HFFc6 (cell line): Measurements from ENCODE around the gene HTR2A. TPM values are rescaled to one million over a fixed set of nuclear protein-coding genes. Genes with fewer than 3 reads are reported as not detected.

Source experiments
- DNase-seq: peaks from one replicate; pipeline ENCODE4 v3.0.0-alpha.2; 2018
- H3K27ac Mint-ChIP-seq: 2 replicates; pipeline ENCODE4 v1.8.0; 2020; ENCODE audit warnings: mild to moderate bottlenecking, mixed read lengths
- H3K27me3 Mint-ChIP-seq: 2 replicates; pipeline ENCODE4 v1.8.0; 2021; ENCODE audit warnings: mild to moderate bottlenecking, moderate library complexity, mixed read lengths; ENCODE audit not compliant: insufficient read depth
- H3K36me3 Mint-ChIP-seq: 2 replicates; pipeline ENCODE4 v1.8.0; 2021; ENCODE audit warnings: low read depth, mixed read lengths
- H3K4me1 Mint-ChIP-seq: 2 replicates; pipeline ENCODE4 v1.8.0; 2020; ENCODE audit warnings: low read depth, mixed read lengths
- H3K4me3 Mint-ChIP-seq: 2 replicates; pipeline ENCODE4 v1.8.0; 2020; ENCODE audit warnings: mild to moderate bottlenecking, moderate library complexity, mixed read lengths
- H3K9me3 Mint-ChIP-seq: 2 replicates; pipeline ENCODE4 v1.8.0; 2020; ENCODE audit warnings: mild to moderate bottlenecking, mixed read lengths
- total RNA-seq, 6 experiments: library from RNA; stranded (reverse); fragmentation: NEBNext Ultra II Directional; extraction: Animal tissue kit (Norgen Biotek cat#: 25700); gene quantifications; 2 replicates in 1 of 6; 3 replicates in 5 of 6; pipeline ENCODE4 v1.2.3, GENCODE V29; 2021
- TF ChIP-seq, protein P1 (sequence below): fragments of 200-600 bp; sonication (generic); IDR thresholded peaks from 2 replicates; pipeline ENCODE4 v1.5.0; 2021; ENCODE audit warnings: antibody characterized with exemption, mild to moderate bottlenecking

Gene HTR2A
- total RNA-seq, 6 experiments from 2014 or later, result 0.09 TPM; not detected in 5

DNA sequence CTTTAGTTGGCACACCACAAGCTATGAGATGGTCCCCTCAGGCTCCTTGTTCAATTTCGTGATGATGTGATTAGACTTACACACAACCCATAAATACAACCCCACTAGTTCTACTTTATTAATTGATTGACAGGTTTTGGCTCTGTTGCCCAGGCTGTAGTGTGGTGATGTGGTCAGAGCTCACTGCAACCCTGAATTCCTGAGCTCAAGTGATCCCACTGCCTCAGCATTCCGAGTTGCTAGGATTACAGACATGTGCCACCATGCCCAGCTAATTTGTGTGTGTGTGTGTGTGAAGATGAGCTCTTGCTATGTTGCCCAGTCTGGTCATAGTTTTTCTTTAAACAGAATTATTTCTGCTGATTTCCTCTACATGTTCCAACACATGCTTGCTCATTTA, 17.5 kb upstream of the HTR2A start:
- Mint-ChIP-seq H3K27me3 (peaks cover 8% of the 10 kb centered on the region; the same call in 1 of the 2 replicates), H3K27ac (no peak overlapping the region), H3K4me3 (no peak overlapping the region), H3K9me3 (no peaks in the 10 kb centered on the region; the same call in 1 of the 2 replicates), H3K4me1 (no peaks in the 10 kb centered on the region), H3K36me3 (no peaks in the 10 kb centered on the region)
- TF ChIP-seq, protein P1, sequence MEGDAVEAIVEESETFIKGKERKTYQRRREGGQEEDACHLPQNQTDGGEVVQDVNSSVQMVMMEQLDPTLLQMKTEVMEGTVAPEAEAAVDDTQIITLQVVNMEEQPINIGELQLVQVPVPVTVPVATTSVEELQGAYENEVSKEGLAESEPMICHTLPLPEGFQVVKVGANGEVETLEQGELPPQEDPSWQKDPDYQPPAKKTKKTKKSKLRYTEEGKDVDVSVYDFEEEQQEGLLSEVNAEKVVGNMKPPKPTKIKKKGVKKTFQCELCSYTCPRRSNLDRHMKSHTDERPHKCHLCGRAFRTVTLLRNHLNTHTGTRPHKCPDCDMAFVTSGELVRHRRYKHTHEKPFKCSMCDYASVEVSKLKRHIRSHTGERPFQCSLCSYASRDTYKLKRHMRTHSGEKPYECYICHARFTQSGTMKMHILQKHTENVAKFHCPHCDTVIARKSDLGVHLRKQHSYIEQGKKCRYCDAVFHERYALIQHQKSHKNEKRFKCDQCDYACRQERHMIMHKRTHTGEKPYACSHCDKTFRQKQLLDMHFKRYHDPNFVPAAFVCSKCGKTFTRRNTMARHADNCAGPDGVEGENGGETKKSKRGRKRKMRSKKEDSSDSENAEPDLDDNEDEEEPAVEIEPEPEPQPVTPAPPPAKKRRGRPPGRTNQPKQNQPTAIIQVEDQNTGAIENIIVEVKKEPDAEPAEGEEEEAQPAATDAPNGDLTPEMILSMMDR, result no peak
- no peak for DNase-seq

DNA sequence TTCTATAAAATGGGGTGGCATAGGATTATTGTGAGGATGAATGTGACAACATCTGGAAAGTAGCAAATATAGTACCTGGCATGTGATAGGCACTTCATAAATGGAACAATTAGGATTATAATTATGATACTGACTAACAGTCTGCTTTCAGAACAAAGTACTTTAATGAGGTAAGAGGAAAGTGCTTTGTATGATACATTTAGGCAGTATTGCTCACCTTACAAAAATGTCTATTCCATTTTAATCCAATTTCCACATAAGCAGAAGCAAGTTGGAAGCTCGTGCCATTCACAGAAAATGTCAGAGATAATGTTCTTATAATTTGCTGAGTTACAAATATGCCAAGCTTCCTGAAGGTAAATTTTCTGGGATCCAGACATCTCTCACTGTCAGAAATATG, 16.9 kb upstream of the HTR2A start:
- H3K4me3 Mint-ChIP-seq, result no peak overlapping the region
- peaks cover 8% of the 10 kb centered on the region; the same call in 1 of the 2 replicates for H3K27me3 Mint-ChIP-seq
- TF ChIP-seq, protein P1, result no peak
- DNase-seq, result no peak
- no peak overlapping the region for H3K27ac Mint-ChIP-seq
- no peaks in the 10 kb centered on the region; the same call in 1 of the 2 replicates for H3K9me3 Mint-ChIP-seq
- H3K4me1 Mint-ChIP-seq, result no peaks in the 10 kb centered on the region; the same call in 1 of the 2 replicates
- no peaks in the 10 kb centered on the region for H3K36me3 Mint-ChIP-seq

DNA sequence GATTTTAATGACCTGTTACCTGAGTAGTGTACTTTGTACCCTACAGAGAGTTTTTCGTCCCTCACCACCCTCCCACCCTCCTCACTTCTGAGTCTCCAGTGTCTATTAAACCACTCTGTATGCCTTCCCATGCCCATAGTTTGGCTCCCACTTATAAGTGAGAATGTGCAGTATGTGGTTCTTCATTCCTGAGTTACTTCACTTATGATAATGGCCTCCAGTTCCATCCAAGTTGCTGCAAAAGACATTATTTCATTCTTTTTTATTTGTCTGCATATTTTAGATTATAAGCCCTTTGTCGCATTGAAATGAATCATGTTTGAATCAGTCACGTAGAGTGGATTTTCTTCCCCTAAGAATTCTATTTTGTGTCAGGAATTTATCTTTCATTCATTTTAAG, 12.2 kb upstream of the HTR2A start:
- H3K36me3 Mint-ChIP-seq, result no peaks in the 10 kb centered on the region
- no peaks in the 10 kb centered on the region for H3K9me3 Mint-ChIP-seq
- peaks cover under 1% of the 10 kb centered on the region; the same call in 1 of the 2 replicates for H3K4me1 Mint-ChIP-seq
- H3K4me3 Mint-ChIP-seq, result no peak overlapping the region
- peaks cover 10% of the 10 kb centered on the region; the same call in 1 of the 2 replicates for H3K27me3 Mint-ChIP-seq
- TF ChIP-seq, protein P1, result no peak
- no peak for DNase-seq
- H3K27ac Mint-ChIP-seq, result no peak overlapping the region

DNA sequence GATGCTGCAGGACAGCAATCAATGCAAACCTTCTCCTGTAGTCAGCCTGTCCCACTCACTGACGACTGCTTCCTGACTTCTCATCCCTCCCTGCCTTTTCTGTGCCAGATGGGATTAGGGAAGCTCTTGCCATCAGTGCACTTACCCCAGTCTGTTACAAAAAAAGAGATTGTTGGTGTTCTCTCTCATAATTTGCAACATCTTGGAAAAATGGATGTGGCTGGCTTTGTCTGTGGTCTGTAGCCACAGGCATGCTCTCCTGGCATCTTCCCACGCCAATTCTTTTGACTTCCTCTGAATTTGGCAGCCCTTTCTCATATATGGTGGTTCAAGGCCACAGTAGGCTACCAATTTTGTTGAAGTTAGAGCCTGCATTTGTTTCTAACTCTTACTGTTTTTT, 11.6 kb upstream of the HTR2A start:
- H3K9me3 Mint-ChIP-seq, result no peaks in the 10 kb centered on the region
- TF ChIP-seq, protein P1, result no peak
- H3K4me3 Mint-ChIP-seq, result no peak overlapping the region
- peaks cover 10% of the 10 kb centered on the region; the same call in 1 of the 2 replicates for H3K27me3 Mint-ChIP-seq
- peak; percentile 29 for DNase-seq
- peaks cover 6% of the 10 kb centered on the region; the same call in 1 of the 2 replicates for H3K4me1 Mint-ChIP-seq
- no peaks in the 10 kb centered on the region for H3K36me3 Mint-ChIP-seq
- H3K27ac Mint-ChIP-seq, result no peak overlapping the region

DNA sequence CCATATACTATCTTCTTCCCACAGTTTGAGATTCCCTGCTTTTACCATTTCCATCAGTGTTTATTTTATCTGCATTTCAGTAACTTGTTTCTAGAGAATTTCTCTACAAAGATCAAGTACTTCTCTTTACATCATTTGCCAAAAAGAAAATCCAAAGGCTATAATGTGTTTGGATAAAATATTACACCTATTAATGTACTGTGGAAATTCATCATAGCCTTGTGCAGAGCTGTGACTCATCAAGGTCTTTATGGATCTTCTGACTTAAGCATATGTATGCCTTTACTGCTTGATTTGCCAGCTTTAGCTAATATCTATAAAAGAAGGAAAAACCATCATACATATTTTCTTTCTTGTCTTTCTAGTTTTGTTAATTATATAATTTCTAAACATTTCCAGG, 9.6 kb upstream of the HTR2A start:
- DNase-seq, result no peak
- Mint-ChIP-seq H3K27me3 (peaks cover 11% of the 10 kb centered on the region; the same call in 1 of the 2 replicates), H3K9me3 (no peaks in the 10 kb centered on the region), H3K4me3 (no peak overlapping the region), H3K4me1 (peaks cover 6% of the 10 kb centered on the region; the same call in 1 of the 2 replicates), H3K36me3 (no peaks in the 10 kb centered on the region), H3K27ac (no peak overlapping the region)
- TF ChIP-seq, protein P1, result no peak
